GM19351 (cell line): ENCODE results near the gene RLN3.
"Not testable (repeated sequence)": the region's sequence is repeated elsewhere in the genome, so short reads cannot be mapped to it uniquely, and the experiment has no call there.

Experiments used
- ATAC-seq: cut with Tn5 transposase; IDR thresholded peaks from one replicate; pipeline ENCODE4 v1.9.1; 2021; ENCODE audit warnings: mild to moderate bottlenecking, moderate library complexity; ENCODE audit not compliant: unreplicated experiment

RLN3 gene

DNA sequence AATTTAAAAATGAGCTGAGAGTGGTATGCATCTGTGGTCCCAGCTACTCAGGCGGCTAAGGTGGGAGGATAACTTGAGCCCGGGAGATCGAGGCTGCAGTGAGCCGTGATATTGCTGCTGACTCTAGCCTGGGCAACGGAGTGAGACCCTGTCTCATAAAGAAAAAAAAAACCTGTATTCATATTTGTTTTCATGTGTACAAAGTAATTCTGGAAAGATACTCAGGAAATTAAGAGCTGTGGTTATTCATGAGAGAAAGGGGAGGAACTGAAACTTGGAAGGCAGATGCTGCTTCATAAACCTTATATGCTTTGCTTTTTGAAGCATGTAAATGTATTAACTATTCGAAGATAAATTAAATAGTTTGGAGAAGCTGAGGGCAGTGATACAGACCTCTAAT lies 8.8 kb upstream of the RLN3 start:
- ATAC-seq, result no peak

DNA sequence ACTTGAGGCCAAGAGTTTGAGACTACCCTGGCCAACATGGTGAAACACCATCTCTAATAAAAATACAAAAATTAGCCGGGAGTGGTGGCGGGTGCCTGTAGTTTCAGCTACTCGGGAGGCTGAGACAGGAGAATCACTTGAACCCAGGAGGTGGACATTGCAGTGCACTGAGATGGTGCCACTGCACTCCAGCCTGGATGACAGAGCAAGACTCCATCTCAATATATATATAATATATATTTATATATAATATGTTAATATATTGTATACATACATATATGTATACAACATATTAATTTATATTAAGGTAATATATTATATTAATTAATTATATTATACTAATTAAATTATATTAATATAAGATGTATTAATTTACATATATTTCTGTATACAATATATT lies 8.2 kb upstream of the RLN3 start:
- not testable (repeated sequence) for ATAC-seq

DNA sequence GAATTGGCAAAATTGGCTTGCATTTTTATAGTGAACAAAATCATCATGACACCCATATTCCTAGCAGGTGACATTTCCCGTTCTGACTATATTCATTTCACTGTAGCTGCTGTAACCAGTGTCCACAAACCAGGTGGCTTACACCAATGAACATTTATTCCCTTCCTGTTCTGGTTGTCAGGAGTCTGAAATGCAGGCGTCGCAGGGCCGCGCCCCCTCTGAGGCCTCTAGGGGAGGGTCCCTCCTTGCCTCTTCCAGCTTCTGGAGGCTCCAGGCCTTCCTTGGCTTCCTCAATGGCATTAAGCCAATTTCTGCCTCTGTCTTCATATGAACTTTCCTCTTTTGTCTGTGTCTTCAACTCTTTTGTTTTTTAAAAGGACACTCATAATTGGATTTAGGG lies 6.5 kb upstream of the RLN3 start:
- no peak for ATAC-seq

- no peak for ATAC-seq
Measured at GRCh38 chr19:14022469-14022868, 5.5 kb upstream of the RLN3 start.

DNA sequence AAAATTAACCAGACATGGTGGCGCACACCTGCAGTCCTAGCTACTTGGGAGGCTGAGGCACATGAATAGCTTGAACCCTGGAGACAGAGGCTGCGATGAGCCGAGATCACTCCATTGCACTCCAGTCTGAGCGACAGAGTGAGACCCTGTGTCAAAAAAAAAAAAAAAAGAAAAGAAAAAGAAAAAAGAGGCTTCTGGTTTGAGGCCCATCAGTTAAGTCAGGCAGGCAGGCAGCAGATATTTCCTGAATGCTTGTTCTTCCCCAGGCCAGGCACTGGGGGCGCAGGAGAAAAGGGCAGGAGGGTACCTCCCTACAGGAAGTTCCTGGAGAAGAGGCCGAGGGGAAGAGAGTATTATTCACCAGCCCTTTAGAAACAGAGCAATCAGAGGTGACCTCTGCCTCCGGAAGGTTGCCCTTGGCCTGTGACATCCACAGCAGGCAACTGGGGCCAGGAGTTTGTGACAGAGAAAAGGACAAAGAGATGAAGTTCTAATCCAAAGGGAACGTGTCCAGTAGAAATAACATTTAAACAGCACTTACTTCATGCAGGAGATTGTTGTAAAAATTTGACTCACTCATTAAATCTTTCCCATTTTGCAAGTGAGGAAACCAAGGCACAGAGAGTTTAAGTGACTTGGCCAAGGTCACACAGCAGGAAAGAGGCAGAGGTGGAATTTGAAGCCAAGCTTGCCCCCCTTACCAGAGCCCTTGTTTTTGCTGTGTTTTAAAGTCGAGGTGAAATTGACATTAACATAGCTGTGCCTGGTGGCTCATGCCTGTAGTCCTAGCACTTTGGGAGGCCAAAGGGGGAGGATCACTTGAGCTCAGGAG lies 4.3 kb upstream of the RLN3 start:
- ATAC-seq, result no peak

GRCh38 chr19:14026652-14027192 lies 1.2 kb upstream of the RLN3 start:
- ATAC-seq, result not testable (repeated sequence)

DNA sequence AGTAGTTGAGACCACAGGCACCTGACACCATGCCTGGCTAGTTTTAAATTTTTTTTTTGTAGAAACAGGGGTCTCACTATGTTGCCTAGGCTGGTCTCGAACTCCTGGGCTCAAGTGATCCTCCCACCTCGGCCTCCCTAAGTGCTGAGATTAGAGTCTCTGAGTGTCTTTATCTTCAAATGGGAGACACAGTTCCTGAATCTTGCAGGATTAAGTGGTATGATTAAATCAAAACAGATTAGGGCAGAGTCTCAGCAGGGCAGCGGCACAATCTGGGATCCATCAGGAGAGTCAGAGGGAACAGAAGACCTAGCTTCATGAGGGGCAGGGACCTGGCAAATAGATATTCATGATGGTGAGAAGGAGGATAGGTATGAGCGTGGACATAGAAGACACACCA lies 953 bp downstream of the RLN3 start:
- ATAC-seq, result no peak

DNA sequence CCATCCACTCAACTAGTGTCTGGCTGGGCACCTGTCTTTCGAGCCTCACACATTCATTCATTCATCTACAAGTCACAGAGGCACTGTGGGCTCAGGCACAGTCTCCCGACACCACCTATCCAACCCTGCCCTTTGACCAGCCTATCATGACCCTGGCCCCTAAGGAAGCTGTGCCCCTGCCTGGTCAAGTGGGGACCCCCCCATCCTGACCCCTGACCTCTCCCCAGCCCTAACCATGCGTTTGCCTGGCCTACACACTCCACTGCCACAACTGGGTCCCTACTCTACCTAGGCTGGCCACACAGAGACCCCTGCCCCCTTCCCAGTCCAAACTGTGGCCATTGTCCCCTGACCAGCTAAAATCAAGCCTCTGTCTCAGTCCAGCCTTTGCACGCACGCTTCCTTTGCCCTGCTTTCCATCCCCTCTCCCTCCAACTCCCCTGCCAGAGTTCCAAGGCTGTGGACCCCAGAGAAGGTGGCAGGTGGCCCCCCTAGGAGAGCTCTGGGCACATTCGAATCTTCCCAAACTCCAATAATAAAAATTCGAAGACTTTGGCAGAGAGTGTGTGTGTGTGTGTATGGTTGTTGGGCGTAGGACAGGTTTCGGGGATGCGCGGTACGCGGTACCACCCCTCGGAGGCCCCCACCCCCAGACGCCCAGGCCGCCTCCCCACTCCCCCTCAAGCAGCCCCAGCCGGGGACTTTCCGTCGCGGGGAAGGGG lies 3.2 kb downstream of the RLN3 start:
- ATAC-seq, result no peak

- ATAC-seq, result peak; percentile 47
Measured at GRCh38 chr19:14031719-14032480, 4.0 kb downstream of the RLN3 start, which contains the start of gene IL27RA. Gene IL27RA, plus strand, starts transcription at chr19:14031762. Its CDS starts 111 bp downstream, at chr19:14031873.

DNA sequence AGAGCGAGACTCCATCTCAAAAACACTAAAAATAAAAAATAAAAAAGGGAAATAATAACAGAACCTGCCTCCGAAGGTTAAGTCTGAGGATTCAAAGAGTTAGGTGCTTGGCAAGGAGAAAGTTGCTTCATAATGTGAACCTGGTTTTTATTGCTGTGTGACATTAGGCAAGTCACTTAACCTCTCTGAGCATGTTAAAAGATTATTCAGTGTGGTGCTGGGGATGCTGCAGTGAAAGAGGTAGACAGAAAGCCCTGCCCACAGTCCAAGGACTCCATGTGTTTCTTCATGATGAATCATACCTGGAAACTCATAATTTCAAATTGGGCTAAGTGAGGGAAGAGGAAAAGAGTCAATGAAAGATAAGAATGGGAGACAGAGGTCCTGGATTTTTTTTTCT lies 6.0 kb downstream of the RLN3 start:
- no peak for ATAC-seq

- ATAC-seq, result not testable (repeated sequence)
Measured at GRCh38 chr19:14035159-14035558, 7.2 kb downstream of the RLN3 start.

GRCh38 chr19:14035706-14036105 lies 7.8 kb downstream of the RLN3 start:
- ATAC-seq, result no peak

DNA sequence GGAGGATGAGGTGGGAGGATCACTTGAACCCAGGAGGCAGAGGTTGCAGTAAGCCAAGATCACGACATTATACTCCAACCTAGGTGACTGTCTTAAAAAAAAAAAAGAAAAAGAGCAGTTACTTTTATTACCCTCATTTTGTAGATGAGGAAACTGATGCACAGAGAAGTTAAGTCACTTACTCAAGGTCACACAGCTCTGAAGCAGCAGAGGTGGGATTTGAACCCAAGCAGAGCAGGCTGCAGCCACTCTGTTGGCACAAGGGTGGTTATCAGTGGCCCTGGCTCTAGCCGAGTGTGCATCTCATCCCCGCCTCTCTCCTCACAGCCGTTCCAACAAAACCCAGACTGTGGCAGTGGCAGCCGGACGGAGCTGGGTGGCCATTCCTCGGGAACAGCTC lies 11.2 kb downstream of the RLN3 start:
- ATAC-seq, result no peak

GRCh38 chr19:14042659-14043608 lies 15.0 kb downstream of the RLN3 start:
- ATAC-seq, result not testable (repeated sequence)

GRCh38 chr19:14047866-14048265 lies 19.9 kb downstream of the RLN3 start:
- ATAC-seq, result not testable (repeated sequence)

- no peak for ATAC-seq
Measured at GRCh38 chr19:14048443-14049153, 20.6 kb downstream of the RLN3 start.

DNA sequence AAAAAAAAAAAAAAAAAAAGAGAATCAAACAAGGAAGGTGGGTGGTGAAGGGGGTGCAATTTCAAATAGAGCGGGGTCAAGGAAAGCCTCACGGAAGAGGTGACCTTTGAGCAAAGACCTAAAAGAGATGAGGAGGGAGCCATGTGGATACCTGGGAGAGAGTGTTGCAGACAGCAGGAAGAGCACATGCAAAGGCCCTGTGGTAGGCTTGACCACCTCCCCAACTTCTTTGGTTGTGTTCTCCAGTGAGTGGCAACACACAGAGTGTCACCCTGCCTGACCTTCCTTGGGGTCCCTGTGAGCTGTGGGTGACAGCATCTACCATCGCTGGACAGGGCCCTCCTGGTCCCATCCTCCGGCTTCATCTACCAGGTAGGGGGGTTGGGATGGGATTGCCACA lies 22.6 kb downstream of the RLN3 start:
- ATAC-seq, result no peak

GRCh38 chr19:14050961-14051360 lies 23.0 kb downstream of the RLN3 start:
- not testable (repeated sequence) for ATAC-seq

DNA sequence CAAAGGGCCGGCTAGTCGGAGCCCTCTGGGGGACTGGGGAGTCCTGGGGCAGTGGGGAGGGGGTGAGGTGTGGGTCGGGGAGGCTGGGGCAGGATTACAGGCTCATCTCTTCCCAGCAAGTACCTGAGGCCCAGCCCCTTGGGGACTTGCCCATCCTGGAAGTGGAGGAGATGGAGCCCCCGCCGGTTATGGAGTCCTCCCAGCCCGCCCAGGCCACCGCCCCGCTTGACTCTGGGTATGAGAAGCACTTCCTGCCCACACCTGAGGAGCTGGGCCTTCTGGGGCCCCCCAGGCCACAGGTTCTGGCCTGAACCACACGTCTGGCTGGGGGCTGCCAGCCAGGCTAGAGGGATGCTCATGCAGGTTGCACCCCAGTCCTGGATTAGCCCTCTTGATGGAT lies 24.0 kb downstream of the RLN3 start:
- ATAC-seq, result no peak
